ENCODE results near the gene GNRH2.

The GNRH2 gene

DNA sequence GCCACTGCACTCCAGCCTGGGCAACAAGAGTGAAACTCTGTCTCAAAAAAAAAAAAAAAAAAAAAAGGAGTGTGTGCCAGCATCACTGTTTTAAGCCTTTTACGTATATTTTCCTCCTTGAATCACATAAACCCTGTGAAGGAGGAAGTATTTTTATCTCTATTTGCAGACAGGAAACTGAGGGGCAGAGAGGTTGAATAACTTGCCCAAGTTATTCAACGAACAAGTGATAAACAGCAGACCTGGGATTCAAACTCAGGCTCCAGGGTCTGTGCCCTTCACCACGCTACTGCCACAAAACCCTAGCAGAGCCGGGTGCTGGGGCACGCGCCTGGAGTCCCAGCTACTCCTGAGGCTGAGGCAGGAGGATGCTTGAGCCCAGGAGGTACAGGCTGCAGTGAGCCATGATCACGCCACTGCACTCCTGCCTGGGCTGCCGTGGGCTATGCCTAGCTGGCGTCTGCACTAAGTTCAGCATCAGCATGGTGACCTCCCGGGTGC lies 50.5 kb downstream of the GNRH2 start:
- H3K36me3 ChIP-seq, result no peaks in the 10 kb centered on the region
- no peaks in the 10 kb centered on the region for H3K9me3 ChIP-seq
- peaks cover 0 to 9% (median 3%) of the 10 kb centered on the region in 4 donors for H3K4me1 ChIP-seq
- intact Hi-C loops (cut with DNase I; ENCODE audit: low total_unique reads), result no loop called here
- peaks cover 0 to 38% of the 10 kb centered on the region in 2 donors for H3K27me3 ChIP-seq
- no peak overlapping the region for H3K27ac ChIP-seq
- DNase-seq, result no peak
- H3K4me3 ChIP-seq, result no peak overlapping the region
- TF ChIP-seq, protein P1, sequence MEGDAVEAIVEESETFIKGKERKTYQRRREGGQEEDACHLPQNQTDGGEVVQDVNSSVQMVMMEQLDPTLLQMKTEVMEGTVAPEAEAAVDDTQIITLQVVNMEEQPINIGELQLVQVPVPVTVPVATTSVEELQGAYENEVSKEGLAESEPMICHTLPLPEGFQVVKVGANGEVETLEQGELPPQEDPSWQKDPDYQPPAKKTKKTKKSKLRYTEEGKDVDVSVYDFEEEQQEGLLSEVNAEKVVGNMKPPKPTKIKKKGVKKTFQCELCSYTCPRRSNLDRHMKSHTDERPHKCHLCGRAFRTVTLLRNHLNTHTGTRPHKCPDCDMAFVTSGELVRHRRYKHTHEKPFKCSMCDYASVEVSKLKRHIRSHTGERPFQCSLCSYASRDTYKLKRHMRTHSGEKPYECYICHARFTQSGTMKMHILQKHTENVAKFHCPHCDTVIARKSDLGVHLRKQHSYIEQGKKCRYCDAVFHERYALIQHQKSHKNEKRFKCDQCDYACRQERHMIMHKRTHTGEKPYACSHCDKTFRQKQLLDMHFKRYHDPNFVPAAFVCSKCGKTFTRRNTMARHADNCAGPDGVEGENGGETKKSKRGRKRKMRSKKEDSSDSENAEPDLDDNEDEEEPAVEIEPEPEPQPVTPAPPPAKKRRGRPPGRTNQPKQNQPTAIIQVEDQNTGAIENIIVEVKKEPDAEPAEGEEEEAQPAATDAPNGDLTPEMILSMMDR (IDR thresholded peaks at IDR 0.05), result no peak

DNA sequence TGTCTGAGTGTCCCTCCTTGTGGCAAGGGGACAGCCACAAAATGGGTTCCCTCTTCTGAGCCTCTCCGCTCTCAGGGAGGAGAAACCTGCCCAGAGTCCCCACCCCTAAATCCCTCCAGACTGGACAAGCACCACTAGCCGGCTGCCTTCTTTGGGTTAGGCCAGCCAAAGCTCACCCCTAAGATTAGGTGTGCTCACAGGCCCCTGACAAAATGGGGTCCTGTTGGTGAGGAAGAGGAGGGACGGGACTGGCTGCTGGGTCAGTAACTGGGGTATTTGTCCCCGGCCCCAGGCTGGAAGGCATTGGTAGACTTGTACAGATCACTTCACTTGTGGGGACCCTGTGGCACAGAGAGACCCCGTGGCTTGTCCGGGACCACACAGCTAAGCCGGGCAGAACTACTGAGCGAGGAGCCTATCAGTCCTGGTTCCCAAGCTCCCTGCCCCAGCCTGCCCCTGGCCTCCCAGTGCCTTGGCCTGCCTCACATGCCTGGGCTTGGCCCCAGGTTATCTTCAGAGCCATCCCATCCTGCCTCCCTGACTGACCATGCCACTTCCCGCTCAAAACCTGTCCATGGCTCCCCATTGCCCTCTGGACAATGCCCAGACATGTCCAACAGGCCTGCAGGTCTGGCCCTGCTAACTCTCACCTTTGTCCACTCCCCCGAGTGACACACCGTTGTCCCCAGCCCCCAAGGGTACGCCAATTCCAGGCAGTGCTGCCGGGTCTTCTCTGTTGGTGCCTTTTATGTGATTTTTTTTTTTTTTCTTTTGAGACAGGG lies 51.6 kb downstream of the GNRH2 start:
- Histone ChIP-seq H3K27me3 (peaks cover 0 to 31% of the 10 kb centered on the region in 2 donors), H3K9me3 (no peaks in the 10 kb centered on the region), H3K4me1 (peaks cover 0 to 9% (median 3%) of the 10 kb centered on the region in 4 donors), H3K36me3 (no peaks in the 10 kb centered on the region), H3K27ac (no peak overlapping the region), H3K4me3 (no peak overlapping the region)
- TF ChIP-seq, protein P1 (IDR thresholded peaks at IDR 0.05), result no peak
- DNase-seq, result no peak
- intact Hi-C loops (cut with DNase I; ENCODE audit: low total_unique reads), result no loop called here

Data from tibial artery (tissue), 4 donors.